HepG2 (cell line): Measurements from ENCODE around the gene EEF1AKMT4. TPM values are rescaled to one million over a fixed set of nuclear protein-coding genes. Genes with fewer than 3 reads are reported as not detected.
A peak's percentile ranks its signal among the peaks of the same experiment; 100 is the strongest.

ENCODE experiments used
- ATAC-seq: fragments of 200-7000 bp; cut with Tn5 transposase; 3 replicates; pipeline ENCODE4 v1.9.1; 2020; ENCODE audit warnings: mild to moderate bottlenecking, moderate library complexity
- BruUV-seq: library from RNA; stranded (reverse); fragments of 400-500 nt; replicated peaks from 2 replicates; lab custom pipeline; 2021; lab: Mats Ljungman, UMichigan
- CTCF ChIA-PET: fragments of 300-600 bp; formaldehyde crosslinking; extraction: SDS; loops from one replicate; lab custom pipeline; 2021; ENCODE audit warnings: low total read pairs, inconsistent platforms, low intra/inter-chr PET ratio; lab: Yijun Ruan, JAX
- POLR2A ChIA-PET: fragments of 350-600 bp; sonication (Branson Sonifier 250); formaldehyde crosslinking; loops from one replicate; lab custom pipeline; 2020; ENCODE audit warnings: antibody characterized with exemption, inconsistent platforms; lab: Yijun Ruan, JAX
- DNase-seq: peaks from one replicate; pipeline ENCODE4 v3.0.0-alpha.2; 2015; ENCODE audit warnings: low spot score
- FAIRE-seq: peaks from 3 replicates; lab custom pipeline; 2011; peaks lifted over from hg19 to GRCh38; lab: Jason Lieb, UNC
- H2AFZ ChIP-seq: one replicate; pipeline ENCODE4 v1.6.1; 2011; ENCODE audit warnings: low read length, inconsistent platforms
- H3K27ac ChIP-seq: fragments of 300-600 bp; 3 replicates; pipeline ENCODE4 v1.8.0; 2011; ENCODE audit warnings: mixed run types, mild to moderate bottlenecking, mixed read lengths, low read length, inconsistent platforms; ENCODE audit not compliant: insufficient read depth; ENCODE audit errors: extremely low read length
- H3K27me3 ChIP-seq, 2 experiments: fragments of 200-600 bp in 1 of 2; 2 replicates in 1 of 2; 3 replicates in 1 of 2; pipeline versions ENCODE4 v1.6.0 to v1.8.0; 2011; ENCODE audit warnings: low read length in 2 of 2, mild to moderate bottlenecking in 2 of 2, moderate library complexity in 2 of 2, inconsistent platforms in 1 of 2; ENCODE audit not compliant: insufficient read depth in 2 of 2, control insufficient read depth in 1 of 2
- H3K36me3 ChIP-seq, 2 experiments: fragments of 200-600 bp in 1 of 2; replicated peaks in 1 of 2; 2 replicates in 1 of 2; 3 replicates in 1 of 2; pipeline versions ENCODE4 v1.5.1 to v1.8.0; 2011; ENCODE audit warnings: low read length in 2 of 2, inconsistent platforms in 1 of 2; ENCODE audit not compliant: insufficient read depth in 2 of 2, control insufficient read depth in 1 of 2
- H3K4me1 ChIP-seq: 2 replicates; pipeline ENCODE4 v1.5.1; 2012; ENCODE audit warnings: low read length, inconsistent platforms; ENCODE audit not compliant: insufficient read depth
- H3K4me2 ChIP-seq: 2 replicates; pipeline ENCODE4 v1.6.0; 2011; ENCODE audit warnings: low read depth, low read length, inconsistent platforms
- H3K4me3 ChIP-seq, 3 experiments: fragments of 200-600 bp in 1 of 3; sonication (generic), shearing (Covaris generic) in 1 of 3; replicated peaks in 1 of 3; 2 replicates each; pipeline ENCODE4 v1.5.1; 2011 to 2016; ENCODE audit warnings: low read length in 3 of 3, inconsistent platforms in 2 of 3, low read depth in 2 of 3, mild to moderate bottlenecking in 2 of 3, control low read depth in 1 of 3, mixed read lengths in 1 of 3; ENCODE audit not compliant: insufficient read depth in 1 of 3
- H3K79me2 ChIP-seq: one replicate; pipeline ENCODE4 v1.6.1; 2011; ENCODE audit warnings: low read length, inconsistent platforms; ENCODE audit not compliant: insufficient read depth
- H3K9ac ChIP-seq: 2 replicates; pipeline ENCODE4 v1.6.0; 2011; ENCODE audit warnings: mild to moderate bottlenecking, low read depth, low read length, inconsistent platforms; ENCODE audit not compliant: insufficient read depth
- H3K9me3 ChIP-seq: 2 replicates; pipeline ENCODE4 v1.5.1; 2012; ENCODE audit warnings: mild to moderate bottlenecking, low read length
- H4K20me1 ChIP-seq: 2 replicates; pipeline ENCODE4 v1.6.0; 2011; ENCODE audit warnings: inconsistent platforms, mild to moderate bottlenecking, low read length, moderate library complexity; ENCODE audit not compliant: insufficient read depth
- ATF1 ChIP-seq: IDR thresholded peaks from 2 replicates; pipeline ENCODE4 v1.6.1; 2016; ENCODE audit warnings: mild to moderate bottlenecking, control low read depth
- CBX2 ChIP-seq, 2 experiments: fragments of 200-600 bp in 1 of 2; sonication (generic); formaldehyde crosslinking in 1 of 2; IDR thresholded peaks; 2 replicates each; pipeline versions ENCODE4 v1.7.0 to v1.8.1; 2018 to 2022; ENCODE audit warnings: low read depth in 2 of 2, low read length in 1 of 2, mild to moderate bottlenecking in 1 of 2, missing genetic modification reagents in 1 of 2
- EZH2 ChIP-seq: conservative IDR thresholded peaks from 2 replicates; pipeline ENCODE4 v1.6.1; 2012; ENCODE audit warnings: mild to moderate bottlenecking, low read depth, low read length, moderate library complexity
- FOSL2 ChIP-seq: sonication (generic); formaldehyde crosslinking; IDR thresholded peaks from 2 replicates; pipeline ENCODE4 v1.4.0; 2020; ENCODE audit warnings: missing genetic modification reagents
- HMG20B ChIP-seq: conservative IDR thresholded peaks from 2 replicates; pipeline ENCODE4 v1.6.1; 2016; ENCODE audit warnings: missing genetic modification reagents, missing compliant biosample characterization
- HMGXB3 ChIP-seq: sonication (generic); formaldehyde crosslinking; IDR thresholded peaks from 2 replicates; pipeline ENCODE4 v1.4.0; 2020; ENCODE audit warnings: missing genetic modification reagents, borderline replicate concordance
- PRDM4 ChIP-seq: sonication (generic); formaldehyde crosslinking; IDR thresholded peaks from 2 replicates; pipeline ENCODE4 v1.9.0; 2021; ENCODE audit warnings: missing genetic modification reagents, borderline replicate concordance
- SOX13 ChIP-seq, 3 experiments: fragments of 450-650 bp in 1 of 3; sonication (generic) in 1 of 3; formaldehyde crosslinking in 1 of 3; IDR thresholded peaks in 2 of 3; conservative IDR thresholded peaks in 1 of 3; 2 replicates each; pipeline versions ENCODE4 v1.5.0 to v1.6.1; 2016 to 2020; ENCODE audit warnings: antibody characterized with exemption in 1 of 3, mild to moderate bottlenecking in 1 of 3, missing compliant biosample characterization in 1 of 3, missing genetic modification reagents in 1 of 3, moderate library complexity in 1 of 3
- SRSF4 ChIP-seq: fragments of 200-400 bp; formaldehyde crosslinking; IDR thresholded peaks from one replicate; pipeline ENCODE4 v1.6.1; 2018; ENCODE audit warnings: mild to moderate bottlenecking, low read depth, low read length, moderate library complexity; ENCODE audit not compliant: poor library complexity, severe bottlenecking
- ZNF264 ChIP-seq: sonication (generic); formaldehyde crosslinking; IDR thresholded peaks from 2 replicates; pipeline ENCODE4 v1.4.0; 2020; ENCODE audit warnings: missing genetic modification reagents
- ZNF564 ChIP-seq: sonication (generic); formaldehyde crosslinking; IDR thresholded peaks from 2 replicates; pipeline ENCODE4 v1.8.1; 2023; ENCODE audit warnings: mild to moderate bottlenecking, missing genetic modification reagents
- WGBS: methylation state at CpG from one replicate; pipeline ENCODE4 v1.1.6; 2017; ENCODE audit warnings: low lambda C conversion rate; 5-methylcytosine and 5-hydroxymethylcytosine counted together
- in situ Hi-C: cut with HindIII; loops from 2 replicates; pipeline ENCODE4 v1.10.0; 2017; ENCODE audit warnings: low pct_unique_long_range_greater_than_20kb; ENCODE audit not compliant: extremely low pct_ligation_motif_present
- intact Hi-C: fragments of 100-400 bp; cut with micrococcal nuclease; formaldehyde crosslinking; loops from one replicate; pipeline ENCODE4 v1.10.0; 2022; ENCODE audit not compliant: unreplicated experiment
- polyA plus RNA-seq, 8 experiments: library from polyadenylated mRNA; depleted of rRNA in 3 of 8; stranded (reverse) in 7 of 8; unstranded in 1 of 8; fragments of >200 nt; fragmentation: Illumina TruSeq in 4 of 8; extraction: Trizol in 4 of 8; gene quantifications; 2 replicates each; pipeline versions ENCODE4 v1.2.1 to v1.2.3, GENCODE V29; 2011 to 2016; ENCODE audit warnings: low read depth in 4 of 8, missing spikeins in 1 of 8, mixed read lengths in 1 of 8; ENCODE audit not compliant: insufficient read depth in 1 of 8
- total RNA-seq, 5 experiments: library from RNA; depleted of rRNA; stranded (reverse); fragments of >200 nt; fragmentation: Illumina TruSeq; extraction: Trizol; gene quantifications; 2 replicates each; pipeline ENCODE4 v1.2.3, GENCODE V29; 2016; ENCODE audit warnings: low read depth in 1 of 5

EEF1AKMT4 gene
- total and polyA plus RNA-seq, 2 of the 13 experiments (the other 11 are each of a cell fraction or from before 2014, with no cell fraction given), result 13.1 to 15.8 TPM

GRCh38 chr3:184222521-184222920 is 27.0 kb upstream of the EEF1AKMT4 start:
- ChIA-PET POLR2A (no interaction called here), CTCF (no interaction called here)
- Histone ChIP-seq H3K4me2 (no peak overlapping the region), H3K27me3 (peaks cover 0 to 18% of the 10 kb centered on the region in 2 experiments; a peak in 2 of 5 replicates), H3K9me3 (no peaks in the 10 kb centered on the region), H3K36me3 (no peaks in the 10 kb centered on the region), H3K9ac (no peak overlapping the region), H3K79me2 (no peaks in the 10 kb centered on the region), H2AFZ (no peak overlapping the region), H4K20me1 (peaks cover 2% of the 10 kb centered on the region; the same call in 1 of the 2 replicates), H3K4me3 (no peak overlapping the region), H3K4me1 (no peaks in the 10 kb centered on the region), H3K27ac (no peak overlapping the region)
- TF ChIP-seq PRDM4 (CRISPR knock-in tag) (no peak), FOSL2 (CRISPR knock-in tag) (peak; percentile 18; the same call in 1 of the 2 replicates), ZNF264 (no peak), SOX13 (IDR thresholded peaks at IDR 0.05) (no peak), SOX13 (CRISPR knock-in tag; conservative IDR thresholded peaks at IDR 0.05 in 1 of 2, IDR thresholded peaks at IDR 0.05 in 1 of 2) (peak in 1 of 2 experiments; percentile 24; a peak in 1 of 4 replicates)
- FAIRE-seq, result no peak
- BruUV-seq, result no TSS peak
- DNase-seq, result no peak
- in situ Hi-C loops, result no loop called here
- intact Hi-C loops, result loop anchor here (10.0 kb wide), 1 partner anchor 62 kb away; no protein-coding TSS in a partner anchor
- 0% methylated on average over 3 of the region's 3 CpGs for WGBS
- no peak for ATAC-seq

GRCh38 chr3:184223946-184224345 is 25.5 kb upstream of the EEF1AKMT4 start:
- H2AFZ ChIP-seq, result no peak overlapping the region
- FAIRE-seq, result no peak
- no peak overlapping the region for H3K4me2 ChIP-seq
- BruUV-seq, result no TSS peak
- H3K4me3 ChIP-seq, result no peak overlapping the region
- H3K79me2 ChIP-seq, result no peaks in the 10 kb centered on the region
- POLR2A ChIA-PET, result no interaction called here
- no peak overlapping the region for H3K27ac ChIP-seq
- no peaks in the 10 kb centered on the region for H3K4me1 ChIP-seq
- peaks cover 5% of the 10 kb centered on the region; the same call in 1 of the 2 replicates for H4K20me1 ChIP-seq
- H3K27me3 ChIP-seq, result peaks cover 1 to 28% of the 10 kb centered on the region in 2 experiments; a peak in 4 of 5 replicates
- no peak for ATAC-seq
- CTCF ChIA-PET, result no interaction called here
- in situ Hi-C loops, result no loop called here
- WGBS, result 22% methylated on average over 3 of the region's 3 CpGs
- H3K9ac ChIP-seq, result no peak overlapping the region
- no peaks in the 10 kb centered on the region for H3K36me3 ChIP-seq
- DNase-seq, result no peak
- H3K9me3 ChIP-seq, result no peaks in the 10 kb centered on the region
- intact Hi-C loops, result loop anchor here (10.0 kb wide), 1 partner anchor 61 kb away; no protein-coding TSS in a partner anchor
- no peak for TF ChIP-seq HMGXB3 (CRISPR knock-in tag)
- no peak for TF ChIP-seq EZH2
- TF ChIP-seq ATF1, result no peak
- TF ChIP-seq CBX2 (IDR thresholded peaks at IDR 0.05; ENCODE audit: low read depth, low read length), result no peak
- no peak for TF ChIP-seq CBX2 (CRISPR knock-in tag; IDR thresholded peaks at IDR 0.05; ENCODE audit: low read depth)
- TF ChIP-seq SRSF4, result no peak
- no peak for TF ChIP-seq ZNF564 (CRISPR knock-in tag)
- no peak for TF ChIP-seq HMG20B (CRISPR knock-in tag)
